ENCODE measurements around the gene YAP1.

The YAP1 gene

GRCh38 chr11:102276783-102277182 is 166.5 kb downstream of the YAP1 start:
- no peak for DNase-seq
- H3K36me3 ChIP-seq (ENCODE audit: insufficient read depth, low read length) = no peaks in the 10 kb centered on the region
- H3K4me3 ChIP-seq (ENCODE audit: low read depth in 1 of 2, low read length in 2 of 2) = no peak overlapping the region
- H3K9me3 ChIP-seq (ENCODE audit: insufficient read depth, low read length, severe bottlenecking) = no peaks in the 10 kb centered on the region
- TF ChIP-seq EZH2 (IDR thresholded peaks at IDR 0.05; ENCODE audit: borderline replicate concordance, low read depth, low read length, severe bottlenecking) = no peak
- TF ChIP-seq CTCF (IDR thresholded peaks at IDR 0.05; ENCODE audit: borderline replicate concordance, extremely low read depth, low read length, poor library complexity, severe bottlenecking) = no peak
- H3K79me2 ChIP-seq (ENCODE audit: insufficient read depth, low read length) = no peaks in the 10 kb centered on the region
- no peak for ATAC-seq (ENCODE audit: insufficient read depth, low read depth)
- H3K27me3 ChIP-seq (ENCODE audit: insufficient read depth, low read length, poor library complexity) = peaks cover 5% of the 10 kb centered on the region
- no peaks in the 10 kb centered on the region for H4K20me1 ChIP-seq (ENCODE audit: insufficient read depth, low read length)
- H3K27ac ChIP-seq (ENCODE audit: low read length) = no peak overlapping the region
- no peak overlapping the region for H2AFZ ChIP-seq (ENCODE audit: low read depth, low read length)
- no peaks in the 10 kb centered on the region for H3K4me1 ChIP-seq (ENCODE audit: insufficient read depth, low read length)
- H3K9ac ChIP-seq (ENCODE audit: low read depth, low read length) = no peak overlapping the region
- H3K4me2 ChIP-seq (ENCODE audit: insufficient read depth, low read length) = no peak overlapping the region

GRCh38 chr11:102279641-102280170 is 169.5 kb downstream of the YAP1 start:
- TF ChIP-seq CTCF (IDR thresholded peaks at IDR 0.05; ENCODE audit: borderline replicate concordance, extremely low read depth, low read length, poor library complexity, severe bottlenecking) = no peak
- TF ChIP-seq EZH2 (IDR thresholded peaks at IDR 0.05; ENCODE audit: borderline replicate concordance, low read depth, low read length, severe bottlenecking) = no peak
- DNase-seq (no peak), ATAC-seq (ENCODE audit: insufficient read depth, low read depth) (no peak)
- H2AFZ ChIP-seq (ENCODE audit: low read depth, low read length) = no peak overlapping the region
- H3K27me3 ChIP-seq (ENCODE audit: insufficient read depth, low read length, poor library complexity) = no peaks in the 10 kb centered on the region
- no peak overlapping the region for H3K9ac ChIP-seq (ENCODE audit: low read depth, low read length)
- no peaks in the 10 kb centered on the region for H3K9me3 ChIP-seq (ENCODE audit: insufficient read depth, low read length, severe bottlenecking)
- no peak overlapping the region for H3K27ac ChIP-seq (ENCODE audit: low read length)
- no peaks in the 10 kb centered on the region for H4K20me1 ChIP-seq (ENCODE audit: insufficient read depth, low read length)
- H3K36me3 ChIP-seq (ENCODE audit: insufficient read depth, low read length) = no peaks in the 10 kb centered on the region
- H3K4me2 ChIP-seq (ENCODE audit: insufficient read depth, low read length) = no peak overlapping the region
- no peaks in the 10 kb centered on the region for H3K79me2 ChIP-seq (ENCODE audit: insufficient read depth, low read length)
- no peaks in the 10 kb centered on the region for H3K4me1 ChIP-seq (ENCODE audit: insufficient read depth, low read length)
- H3K4me3 ChIP-seq (ENCODE audit: low read depth in 1 of 2, low read length in 2 of 2) = no peak overlapping the region

- Histone ChIP-seq H2AFZ (ENCODE audit: low read depth, low read length) (no peak overlapping the region), H3K4me3 (ENCODE audit: low read depth in 1 of 2, low read length in 2 of 2) (no peak overlapping the region), H3K27me3 (ENCODE audit: insufficient read depth, low read length, poor library complexity) (no peaks in the 10 kb centered on the region), H3K4me1 (ENCODE audit: insufficient read depth, low read length) (no peaks in the 10 kb centered on the region), H3K27ac (ENCODE audit: low read length) (no peak overlapping the region), H3K79me2 (ENCODE audit: insufficient read depth, low read length) (no peaks in the 10 kb centered on the region), H3K4me2 (ENCODE audit: insufficient read depth, low read length) (no peak overlapping the region), H4K20me1 (ENCODE audit: insufficient read depth, low read length) (no peaks in the 10 kb centered on the region), H3K9me3 (ENCODE audit: insufficient read depth, low read length, severe bottlenecking) (no peaks in the 10 kb centered on the region), H3K36me3 (ENCODE audit: insufficient read depth, low read length) (no peaks in the 10 kb centered on the region), H3K9ac (ENCODE audit: low read depth, low read length) (no peak overlapping the region)
- ATAC-seq (ENCODE audit: insufficient read depth, low read depth) (no peak), DNase-seq (no peak)
- TF ChIP-seq CTCF (IDR thresholded peaks at IDR 0.05; ENCODE audit: borderline replicate concordance, extremely low read depth, low read length, poor library complexity, severe bottlenecking) (no peak), EZH2 (IDR thresholded peaks at IDR 0.05; ENCODE audit: borderline replicate concordance, low read depth, low read length, severe bottlenecking) (no peak)
Observed at GRCh38 chr11:102280245-102280833, 170.1 kb downstream of the YAP1 start.

All from DND-41 (cell line).